Renal cortex interstitium (tissue), 11 donors: ENCODE measurements around the gene NUB1. TPM values are rescaled to one million over a fixed set of nuclear protein-coding genes. Genes with fewer than 3 reads are reported as not detected.

Experiments
- DNase-seq, 11 donors: peaks; one replicate each; pipeline ENCODE4 v3.0.0-alpha.2; 2013; ENCODE audit warnings: low read depth in 9 of 11, low spot score in 4 of 11; ENCODE audit errors: extremely low read depth in 1 of 11
- polyA plus RNA-seq, 3 donors: library from polyadenylated mRNA; unstranded; fragments of 120-200 nt; gene quantifications; one replicate each; pipeline ENCODE4 v1.2.1, GENCODE V29; 2013; ENCODE audit not compliant: insufficient read length in 3 of 3

The NUB1 gene
- polyA plus RNA-seq, 3 donors = 76.5 to 94.3 (median 82.0) TPM

GRCh38 chr7:151367284-151367683, 25.7 kb downstream of the NUB1 start:
- no peak for DNase-seq

- DNase-seq = peak; percentile 56 to 82 (median 76)
These were observed 26.5 kb downstream of the NUB1 start for GRCh38 chr7:151368136-151368571.

DNA sequence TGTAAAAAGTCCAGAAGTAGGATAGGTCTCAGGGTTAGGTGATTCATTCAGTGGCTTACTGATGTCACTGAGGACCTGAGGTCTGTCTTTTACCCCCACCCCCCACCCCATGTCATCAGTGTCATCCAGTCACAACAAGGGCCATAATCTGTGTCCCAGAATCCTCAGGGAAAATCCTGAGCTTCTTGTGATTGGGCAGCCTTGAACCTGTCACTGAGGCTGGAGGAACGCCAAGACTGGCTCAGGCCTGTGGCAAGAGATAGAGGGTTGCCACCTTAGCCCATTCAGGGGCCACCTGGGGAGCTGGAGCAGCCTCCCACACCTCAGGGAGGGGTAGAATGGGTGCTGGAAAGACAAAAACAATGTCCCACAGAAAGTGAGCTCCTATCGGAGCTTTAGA, 29.7 kb downstream of the NUB1 start:
- DNase-seq = no peak

DNA sequence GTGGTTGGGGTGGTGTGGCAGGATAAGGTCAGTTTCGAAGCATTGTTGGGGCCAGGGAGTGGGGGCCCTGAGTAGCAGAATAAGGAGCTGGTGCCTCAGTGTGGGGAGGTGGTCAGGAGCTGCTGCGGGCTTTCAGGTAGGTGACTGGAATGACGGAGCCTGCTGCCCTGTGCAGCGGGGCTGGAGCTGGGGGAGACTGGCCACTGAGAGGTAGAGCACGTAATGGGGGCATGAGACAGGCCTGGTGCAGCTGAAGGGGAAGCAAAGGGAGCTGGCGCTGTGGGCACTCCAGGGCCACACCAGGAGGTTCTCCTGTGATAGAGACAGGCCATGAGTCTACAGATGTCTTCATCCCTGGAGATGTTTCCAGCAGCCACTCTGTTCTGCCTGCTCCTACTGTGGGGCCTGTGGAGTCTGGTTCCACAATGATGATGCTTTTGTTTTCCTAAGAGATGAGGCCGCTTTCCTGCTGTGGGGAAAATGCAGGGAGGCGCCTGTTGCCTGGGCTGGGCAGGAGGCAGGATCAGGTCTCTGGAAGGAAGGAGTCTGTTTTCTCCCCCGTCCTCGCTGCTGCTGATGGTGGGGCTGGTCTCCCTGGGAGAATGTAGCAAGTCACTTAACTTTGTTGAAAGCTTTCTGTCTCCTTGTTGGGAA, 31.1 kb downstream of the NUB1 start:
- DNase-seq = no peak

DNA sequence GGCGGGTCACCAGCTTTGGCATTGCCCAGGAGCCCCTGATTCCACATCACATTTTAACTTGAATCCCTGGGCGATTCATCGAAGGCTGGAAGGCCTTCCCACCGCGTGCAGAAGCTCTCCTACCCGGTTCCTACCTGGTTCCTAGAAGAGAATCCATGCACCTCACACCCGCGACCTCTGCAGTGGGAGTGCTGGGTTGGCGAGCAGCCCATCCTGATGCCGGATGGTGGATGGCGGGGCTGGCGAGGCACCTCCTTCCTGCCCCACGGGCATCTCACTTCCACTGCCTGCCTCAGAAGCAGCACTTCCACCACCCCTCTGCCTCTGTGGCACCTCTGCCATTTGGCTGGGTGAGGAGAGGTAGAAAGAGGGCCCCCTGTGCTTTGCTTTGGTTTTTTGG, 32.0 kb downstream of the NUB1 start:
- no peak for DNase-seq

DNA sequence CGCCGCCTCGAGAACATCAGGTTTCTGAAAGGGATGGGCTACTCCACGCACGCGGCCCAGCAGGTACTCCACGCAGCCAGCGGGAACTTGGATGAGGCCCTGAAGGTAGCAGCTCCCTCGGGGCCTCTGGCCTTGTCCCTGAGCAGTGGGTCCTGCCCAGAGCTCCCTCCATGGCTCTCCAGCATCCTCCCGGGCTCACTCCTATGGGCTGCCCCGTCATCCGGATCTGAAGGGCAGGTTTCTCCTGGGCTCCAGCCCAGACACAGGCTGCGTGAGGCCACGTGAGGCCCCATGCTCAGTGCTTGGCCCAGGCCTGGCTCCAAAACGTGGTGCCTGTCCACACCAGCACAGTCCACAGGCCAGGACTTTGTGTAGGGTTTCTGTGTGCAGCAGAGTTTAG, 32.5 kb downstream of the NUB1 start:
- no peak for DNase-seq

DNA sequence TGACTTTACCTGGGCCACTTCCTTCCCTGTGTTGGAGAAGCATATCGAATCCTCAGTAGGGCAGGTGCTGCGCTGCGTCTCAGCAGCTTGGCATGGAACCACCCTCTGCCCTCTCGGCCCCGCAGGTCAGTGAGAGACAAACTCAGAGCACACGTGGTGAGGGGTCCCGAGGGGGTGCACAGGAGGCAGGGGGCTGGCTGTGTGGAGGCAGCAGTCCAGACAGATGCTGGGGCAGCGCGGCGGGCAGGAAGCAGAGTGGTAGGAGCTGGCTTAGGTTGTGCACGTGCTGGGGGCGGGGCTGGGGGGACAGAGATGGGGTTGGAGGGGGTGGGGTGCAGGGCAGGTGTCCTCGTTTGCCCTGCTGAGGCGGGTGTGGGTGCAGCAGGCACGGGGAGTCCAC, 33.1 kb downstream of the NUB1 start:
- no peak for DNase-seq

- DNase-seq = no peak
These were observed 34.1 kb downstream of the NUB1 start for GRCh38 chr7:151375530-151376217.

GRCh38 chr7:151376218-151376902, 34.7 kb downstream of the NUB1 start:
- DNase-seq = no peak

GRCh38 chr7:151377406-151377805, 35.8 kb downstream of the NUB1 start:
- no peak for DNase-seq

DNA sequence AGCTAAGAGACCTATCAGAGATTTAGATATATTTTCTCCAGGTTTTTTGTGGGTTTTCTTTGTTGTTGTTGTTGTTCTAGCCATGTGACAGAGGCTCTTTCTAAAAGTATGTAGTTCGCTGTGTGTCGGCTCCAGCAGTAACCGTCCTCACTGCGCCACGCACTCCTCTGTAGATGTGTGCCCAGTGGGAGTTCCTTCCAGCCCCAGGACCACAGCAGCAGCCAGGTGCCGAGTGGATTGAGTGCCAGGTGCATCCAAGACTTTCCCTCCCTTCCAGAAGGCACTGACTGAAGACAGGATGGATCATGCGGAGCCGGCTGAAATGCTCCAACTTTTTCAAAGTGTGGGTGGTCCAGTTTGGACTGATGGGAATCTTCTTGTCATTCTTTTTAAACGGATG, 36.4 kb downstream of the NUB1 start:
- DNase-seq = no peak

DNA sequence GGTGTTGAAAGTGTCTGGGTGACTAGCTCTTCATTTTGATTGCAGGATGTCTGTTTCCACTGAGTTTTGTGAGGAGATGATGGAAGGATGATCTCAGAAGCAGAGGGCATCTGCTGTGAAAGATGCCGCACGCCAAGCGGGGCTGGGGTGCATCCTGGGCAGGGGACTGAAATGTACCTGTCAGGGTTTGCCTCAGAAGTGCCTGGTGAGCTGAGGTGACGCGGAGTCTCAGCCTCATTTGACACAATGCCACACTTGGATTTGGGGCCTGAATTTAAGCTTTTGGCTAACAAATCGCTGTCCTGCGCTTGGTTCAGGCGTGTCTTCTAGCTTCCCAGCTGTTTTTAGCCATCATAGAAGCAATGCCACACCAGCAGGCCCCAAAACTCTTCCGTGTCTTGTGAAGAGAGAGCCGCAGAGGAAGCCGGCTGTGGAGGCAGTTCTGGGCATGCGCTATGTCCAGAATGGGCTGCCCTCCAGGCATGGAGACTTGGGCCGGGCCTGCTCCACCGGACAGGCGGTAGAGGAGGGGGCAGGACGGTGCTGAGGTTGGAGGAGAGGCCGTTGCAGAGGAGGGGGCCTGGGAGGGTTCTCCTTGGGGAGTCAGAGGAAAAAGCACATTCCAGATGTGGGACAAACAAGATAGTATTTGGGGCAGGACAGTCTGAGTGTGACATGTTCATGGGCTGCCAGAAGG, 37.0 kb downstream of the NUB1 start:
- no peak for DNase-seq

DNA sequence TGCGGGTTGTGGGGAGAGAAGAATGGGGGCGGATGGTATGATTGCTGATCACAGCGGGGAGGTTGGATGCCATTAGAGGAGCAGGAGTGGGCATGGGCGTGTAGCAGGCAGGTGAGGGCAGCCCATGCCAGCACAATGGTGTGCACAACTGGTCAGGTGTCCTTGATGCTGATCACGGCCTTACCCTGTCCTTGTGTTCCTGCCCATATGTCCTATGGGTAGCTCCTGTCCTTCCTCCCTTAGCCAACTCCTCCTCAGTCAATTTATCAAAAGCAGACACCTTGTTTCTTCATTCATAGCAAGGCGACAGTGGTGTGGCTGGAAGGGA, 37.5 kb downstream of the NUB1 start:
- DNase-seq = no peak

DNA sequence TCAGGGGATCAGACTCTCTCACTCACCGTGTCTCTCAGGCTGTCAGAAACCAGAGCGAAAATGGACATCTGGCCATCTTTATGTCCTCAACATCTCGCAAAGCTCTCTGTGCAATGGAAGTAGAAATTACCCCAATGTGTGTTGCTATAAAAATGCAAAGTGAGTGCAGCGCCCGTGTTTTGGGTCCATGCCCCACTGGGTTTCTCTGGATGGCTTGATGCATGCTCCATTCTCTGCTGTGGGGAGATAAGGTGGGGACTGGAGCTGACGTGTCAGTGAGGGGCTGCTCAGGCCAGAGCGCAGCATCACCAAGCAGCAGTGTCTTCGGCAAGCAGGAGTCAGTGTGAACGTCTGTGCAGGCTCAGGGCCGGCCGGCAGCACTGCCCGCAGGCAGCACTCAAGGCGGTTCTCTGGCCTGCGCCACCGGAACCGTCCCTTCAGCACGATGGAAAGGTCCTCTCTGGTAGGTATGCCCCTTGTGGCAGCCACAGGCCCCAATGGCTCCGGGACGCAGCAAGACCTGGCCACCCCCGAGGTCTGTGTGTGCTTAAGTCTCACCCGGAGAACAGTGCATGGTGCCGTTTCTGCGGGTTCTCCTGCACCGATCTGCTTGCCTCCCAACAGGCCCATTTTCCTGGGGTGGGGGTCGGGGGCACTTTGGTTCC, 38.1 kb downstream of the NUB1 start:
- DNase-seq = no peak

GRCh38 chr7:151380199-151381097, 38.8 kb downstream of the NUB1 start:
- DNase-seq = no peak

DNA sequence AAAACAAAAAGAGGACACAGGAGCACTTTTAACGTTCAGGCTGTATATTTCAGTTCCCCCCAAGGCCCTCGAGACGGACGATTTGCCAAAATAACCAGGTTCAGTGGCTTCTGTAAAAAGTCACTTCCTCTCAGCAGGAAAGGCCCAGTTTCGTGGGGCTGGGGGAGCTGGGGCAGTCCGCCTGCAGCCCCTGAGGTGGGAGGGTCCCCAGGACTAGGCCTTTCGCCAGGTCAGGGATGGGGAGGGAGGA, 39.4 kb downstream of the NUB1 start:
- DNase-seq = no peak

DNA sequence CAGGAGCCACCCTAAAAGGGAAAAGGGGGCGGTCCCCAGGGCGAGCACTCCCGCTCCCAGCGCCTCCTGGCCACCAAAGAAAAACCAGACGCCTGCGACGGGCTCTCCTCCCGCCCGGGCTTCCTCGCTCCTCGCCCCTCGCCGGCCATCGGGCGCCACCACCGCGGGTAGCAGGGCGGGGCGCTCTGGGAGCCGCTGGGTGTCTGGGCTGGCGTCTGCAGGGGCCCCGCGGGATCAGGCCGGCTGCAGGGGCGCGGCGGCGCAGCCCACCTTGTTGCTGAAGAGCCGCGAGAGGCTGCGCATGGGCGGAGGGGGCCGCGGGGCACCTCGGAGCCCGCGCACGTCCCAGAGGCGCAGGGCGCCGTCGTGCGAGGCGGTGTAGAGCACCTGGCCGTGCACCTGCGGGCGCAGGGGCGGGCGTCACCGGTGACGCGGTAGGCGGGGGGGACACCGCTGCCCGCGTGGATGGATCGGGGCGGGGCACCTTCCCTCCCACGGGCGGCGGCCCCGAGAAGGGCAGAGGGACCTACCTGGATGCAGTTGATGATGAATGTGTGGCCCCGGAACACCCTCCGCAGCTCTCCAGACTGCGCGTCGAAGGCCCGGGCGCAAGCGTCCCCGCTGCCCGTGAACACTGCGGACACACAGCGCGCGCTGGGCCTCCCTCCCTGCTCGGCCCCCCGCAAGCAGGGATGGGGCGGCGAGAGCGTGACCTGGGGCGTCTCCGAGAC, 39.9 kb downstream of the NUB1 start:
- DNase-seq = no peak
